ENCODE measurements around the gene ZFR. TPM values are rescaled to one million over a fixed set of nuclear protein-coding genes. Genes with fewer than 3 reads are reported as not detected.

ZFR gene
- total RNA-seq, 1 experiment from 2014 or later, result 62.4 TPM

- Histone ChIP-seq H2BK120ac (ENCODE audit: low read depth, low read length, poor library complexity, severe bottlenecking) (no peak overlapping the region), H3K18ac (ENCODE audit: insufficient read length, low read depth, low read length) (no peak overlapping the region), H2AFZ (ENCODE audit: low read length) (no peak overlapping the region), H3K23me2 (ENCODE audit: insufficient read length, low read depth, low read length, poor library complexity, severe bottlenecking) (peaks cover 11% of the 10 kb centered on the region), H3K27ac (ENCODE audit: insufficient read length, low read depth, low read length) (no peak overlapping the region), H4K91ac (ENCODE audit: insufficient read length, low read depth, low read length) (no peak overlapping the region), H3K4ac (ENCODE audit: low read depth, low read length) (no peak overlapping the region), H3K23ac (ENCODE audit: insufficient read length, low read depth, low read length) (no peak overlapping the region), H2BK12ac (ENCODE audit: insufficient read length, low read depth, low read length) (no peak overlapping the region), H4K8ac (replicated peaks; ENCODE audit: insufficient read length, low read depth, low read length) (no peak overlapping the region), H4K20me1 (ENCODE audit: control insufficient read depth, insufficient read depth, insufficient read length) (no peaks in the 10 kb centered on the region), H3K4me2 (ENCODE audit: insufficient read depth, insufficient read length, low read length) (peak overlapping the region; percentile 92), H3K9me3 (ENCODE audit: control insufficient read depth, low read depth, low read length) (no peaks in the 10 kb centered on the region), H3K14ac (ENCODE audit: insufficient read depth, low read length) (no peak overlapping the region), H3T11ph (ENCODE audit: low read length) (no peak overlapping the region), H3K9ac (ENCODE audit: extremely low read depth, insufficient read length, low read length) (peak overlapping the region; percentile 23), H2BK5ac (ENCODE audit: insufficient read length, low read length) (no peak overlapping the region), H2BK15ac (ENCODE audit: low read depth, low read length) (no peak overlapping the region), H3K4me1 (ENCODE audit: insufficient read depth, low read length) (peaks cover 5% of the 10 kb centered on the region; the same call in 1 of the 2 replicates), H3K79me2 (ENCODE audit: insufficient read depth, low read length) (peaks cover 13% of the 10 kb centered on the region; the same call in 1 of the 2 replicates), H3K79me1 (ENCODE audit: insufficient read depth, low read depth, low read length, poor library complexity, severe bottlenecking) (peaks cover 3% of the 10 kb centered on the region), H3K56ac (ENCODE audit: insufficient read length, low read depth, low read length) (no peak overlapping the region), H2AK5ac (ENCODE audit: insufficient read length, low read length) (no peak overlapping the region), H3K27me3 (ENCODE audit: insufficient read depth, low read length) (peaks cover 7% of the 10 kb centered on the region; the same call in 1 of the 2 replicates), H4K5ac (ENCODE audit: insufficient read length, low read depth, low read length) (no peak overlapping the region), H2BK20ac (ENCODE audit: low read depth, low read length, poor library complexity, severe bottlenecking) (no peak overlapping the region)
- Mint-ChIP-seq H3K27ac (peak overlapping the region in 1 of 3 experiments; percentile 94; a peak in 2 of 7 replicates), H3K27me3 (ENCODE audit: low read depth) (peaks cover 24% of the 10 kb centered on the region), H3K36me3 (ENCODE audit: insufficient read depth in 1 of 3, low read depth in 3 of 3) (peaks cover 4 to 6% (median 4%) of the 10 kb centered on the region in 3 experiments; a peak in 5 of 7 replicates), H3K4me1 (peaks cover 20 to 31% of the 10 kb centered on the region in 2 experiments), H3K4me3 (peak overlapping the region; percentile 85 to 99), H3K9me3 (no peaks in the 10 kb centered on the region)
- no peak for TF ChIP-seq CTCF (conservative IDR thresholded peaks at IDR 0.05)
- WGBS (ENCODE audit: extremely low coverage, insufficient read length, low lambda C conversion rate), result no CpG with 5 or more reads among the region's 10 CpGs
- no peak for DNase-seq
Observed at GRCh38 chr5:32445287-32445758, 783 bp upstream of the ZFR start.
